ENCODE results near the gene TNS3.

The TNS3 gene

GRCh38 chr7:47423196-47423595, 158.7 kb downstream of the TNS3 start:
- DNase-seq (ENCODE audit: low spot score): no peak
- TF ChIP-seq, protein P1, sequence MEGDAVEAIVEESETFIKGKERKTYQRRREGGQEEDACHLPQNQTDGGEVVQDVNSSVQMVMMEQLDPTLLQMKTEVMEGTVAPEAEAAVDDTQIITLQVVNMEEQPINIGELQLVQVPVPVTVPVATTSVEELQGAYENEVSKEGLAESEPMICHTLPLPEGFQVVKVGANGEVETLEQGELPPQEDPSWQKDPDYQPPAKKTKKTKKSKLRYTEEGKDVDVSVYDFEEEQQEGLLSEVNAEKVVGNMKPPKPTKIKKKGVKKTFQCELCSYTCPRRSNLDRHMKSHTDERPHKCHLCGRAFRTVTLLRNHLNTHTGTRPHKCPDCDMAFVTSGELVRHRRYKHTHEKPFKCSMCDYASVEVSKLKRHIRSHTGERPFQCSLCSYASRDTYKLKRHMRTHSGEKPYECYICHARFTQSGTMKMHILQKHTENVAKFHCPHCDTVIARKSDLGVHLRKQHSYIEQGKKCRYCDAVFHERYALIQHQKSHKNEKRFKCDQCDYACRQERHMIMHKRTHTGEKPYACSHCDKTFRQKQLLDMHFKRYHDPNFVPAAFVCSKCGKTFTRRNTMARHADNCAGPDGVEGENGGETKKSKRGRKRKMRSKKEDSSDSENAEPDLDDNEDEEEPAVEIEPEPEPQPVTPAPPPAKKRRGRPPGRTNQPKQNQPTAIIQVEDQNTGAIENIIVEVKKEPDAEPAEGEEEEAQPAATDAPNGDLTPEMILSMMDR (IDR thresholded peaks at IDR 0.05; ENCODE audit: extremely low read depth, insufficient read depth, missing control alignments): no peak
- in situ Hi-C loops (cut with MboI; ENCODE audit: low pct_unique_long_range_greater_than_20kb, low sequenced_read_pairs, unreplicated experiment): no loop called here

DNA sequence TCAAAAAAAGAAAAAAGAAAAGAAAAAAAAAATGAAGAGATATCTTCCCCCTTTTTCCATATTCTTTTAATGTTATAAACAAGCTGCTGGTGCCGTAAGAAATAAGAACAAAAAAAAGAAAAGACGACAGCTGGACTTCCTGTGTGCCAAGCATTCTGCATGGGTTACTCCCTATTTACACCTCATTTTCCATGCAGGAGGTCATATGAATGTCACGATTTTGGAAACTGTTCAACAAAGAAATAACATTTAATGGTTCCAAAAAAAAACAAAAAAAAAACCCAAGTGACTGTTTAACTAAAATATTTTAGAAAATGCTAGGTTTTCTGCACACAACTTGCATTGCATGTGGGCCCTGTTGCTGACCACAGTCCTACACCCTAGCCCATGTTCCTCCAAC, 159.3 kb downstream of the TNS3 start:
- no peak for DNase-seq (ENCODE audit: low spot score)
- TF ChIP-seq, protein P1 (IDR thresholded peaks at IDR 0.05; ENCODE audit: extremely low read depth, insufficient read depth, missing control alignments): no peak
- in situ Hi-C loops (cut with MboI; ENCODE audit: low pct_unique_long_range_greater_than_20kb, low sequenced_read_pairs, unreplicated experiment): no loop called here

DNA sequence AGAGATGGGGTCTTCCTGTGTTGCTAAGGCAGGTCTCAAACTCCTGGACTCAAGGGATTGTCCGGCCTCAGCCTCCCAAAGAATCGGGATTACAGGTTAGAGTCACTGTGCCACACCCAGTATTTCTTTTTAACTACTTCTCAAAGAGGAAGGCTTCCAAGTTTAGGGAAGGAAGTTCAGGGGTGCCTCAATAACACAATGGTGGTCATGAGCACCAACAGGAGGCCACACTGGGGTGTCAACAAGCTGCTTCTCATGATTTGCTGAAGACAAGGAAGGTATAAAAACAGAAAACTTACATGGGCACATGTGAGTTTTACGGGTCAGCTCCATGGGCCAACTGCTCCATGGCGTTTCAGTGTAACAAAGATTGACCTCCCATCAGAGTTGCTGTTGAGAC, 160.5 kb downstream of the TNS3 start:
- DNase-seq (ENCODE audit: low spot score): no peak
- TF ChIP-seq, protein P1 (IDR thresholded peaks at IDR 0.05; ENCODE audit: extremely low read depth, insufficient read depth, missing control alignments): no peak
- in situ Hi-C loops (cut with MboI; ENCODE audit: low pct_unique_long_range_greater_than_20kb, low sequenced_read_pairs, unreplicated experiment): no loop called here

DNA sequence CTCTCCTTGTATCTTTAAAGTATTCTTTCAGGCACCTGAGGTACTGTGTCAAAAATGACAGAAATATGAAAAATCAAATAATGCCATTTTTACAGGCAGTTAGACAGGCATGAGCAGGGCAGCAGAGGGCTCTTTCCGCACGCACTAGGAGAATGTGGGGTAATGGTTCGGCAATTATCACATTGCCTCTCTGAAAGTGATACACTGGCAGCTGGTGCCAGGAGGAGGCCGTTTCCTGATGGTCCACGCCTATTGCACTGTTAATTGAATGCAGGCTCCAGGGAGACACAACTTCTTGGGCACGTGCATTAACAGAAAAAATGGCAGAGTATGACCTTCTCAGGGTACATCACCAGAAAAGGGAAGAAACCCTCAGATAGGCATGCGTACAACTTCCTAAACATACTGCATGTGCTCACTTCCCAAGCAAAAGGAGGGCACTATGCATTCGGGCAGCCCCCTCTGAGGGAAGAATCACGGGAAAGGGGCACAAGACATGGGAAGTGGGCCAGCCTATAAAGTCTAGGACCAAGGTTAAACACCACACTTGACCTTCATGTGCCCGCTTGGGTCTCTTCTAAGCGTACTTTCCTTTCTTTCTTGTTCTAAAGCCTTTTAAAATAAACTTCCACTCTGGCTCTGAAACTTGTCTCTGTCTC, 161.7 kb downstream of the TNS3 start:
- no peak for DNase-seq (ENCODE audit: low spot score)
- TF ChIP-seq, protein P1 (IDR thresholded peaks at IDR 0.05; ENCODE audit: extremely low read depth, insufficient read depth, missing control alignments): no peak
- in situ Hi-C loops (cut with MboI; ENCODE audit: low pct_unique_long_range_greater_than_20kb, low sequenced_read_pairs, unreplicated experiment): no loop called here

- in situ Hi-C loops (cut with MboI; ENCODE audit: low pct_unique_long_range_greater_than_20kb, low sequenced_read_pairs, unreplicated experiment): no loop called here
- TF ChIP-seq, protein P1 (IDR thresholded peaks at IDR 0.05; ENCODE audit: extremely low read depth, insufficient read depth, missing control alignments): no peak
- DNase-seq (ENCODE audit: low spot score): no peak
These were observed 162.4 kb downstream of the TNS3 start for GRCh38 chr7:47419471-47419870.

DNA sequence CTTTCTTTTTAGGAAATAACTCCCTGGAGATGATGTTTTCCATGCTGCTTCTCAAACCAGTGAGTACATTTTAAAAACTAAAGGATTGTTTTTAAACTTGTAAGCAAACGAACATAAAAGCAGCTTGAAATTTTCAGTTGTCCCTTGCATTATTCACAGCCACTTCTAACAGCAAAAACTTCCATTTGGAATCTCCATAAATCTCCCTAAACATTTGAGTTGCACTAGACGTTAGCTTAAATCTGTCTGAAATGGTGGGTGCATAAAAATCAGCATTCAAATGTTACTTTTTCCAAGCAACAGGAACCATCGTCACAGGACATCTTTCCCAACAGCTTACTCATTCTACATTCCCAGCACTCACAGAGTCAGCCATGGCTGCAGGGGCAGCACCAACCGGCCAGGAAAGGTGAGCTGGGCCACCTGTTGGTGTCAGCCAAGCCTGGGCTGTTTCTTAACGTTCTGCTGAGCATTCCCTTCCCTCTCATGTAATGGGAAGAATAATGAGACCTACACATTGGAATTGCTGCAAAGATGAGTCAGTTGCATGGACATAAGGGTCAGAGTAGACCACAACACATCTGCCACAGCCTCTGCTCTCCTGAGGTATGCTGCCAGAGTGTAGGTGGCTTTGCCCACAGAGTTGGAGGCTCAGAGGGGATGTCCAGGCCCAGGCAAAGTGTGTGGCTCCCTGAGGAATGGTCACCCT, 163.2 kb downstream of the TNS3 start:
- TF ChIP-seq, protein P1 (IDR thresholded peaks at IDR 0.05; ENCODE audit: extremely low read depth, insufficient read depth, missing control alignments): no peak
- no peak for DNase-seq (ENCODE audit: low spot score)
- in situ Hi-C loops (cut with MboI; ENCODE audit: low pct_unique_long_range_greater_than_20kb, low sequenced_read_pairs, unreplicated experiment): no loop called here
